Right cardiac atrium (tissue), 5 donors: ENCODE measurements around the gene FPGT. TPM values are rescaled to one million over a fixed set of nuclear protein-coding genes. Genes with fewer than 3 reads are reported as not detected.
A peak's percentile ranks its signal among the peaks of the same experiment; 100 is the strongest.
"Not testable (repeated sequence)": the region's sequence is repeated elsewhere in the genome, so short reads cannot be mapped to it uniquely, and the experiment has no call there.

Source experiments
- ATAC-seq, 2 donors: fragments of 200-7000 bp; cut with Tn5 transposase; one replicate each; pipeline versions ENCODE4 v1.8.0 to v1.9.1; 2020; ENCODE audit warnings: moderate library complexity in 2 of 2, mild to moderate bottlenecking in 1 of 2
- DNase-seq, 3 donors: peaks; one replicate each; pipeline ENCODE4 v3.0.0-alpha.2; 2020
- H3K27ac ChIP-seq: one replicate; pipeline ENCODE4 v1.5.1; 2013; ENCODE audit warnings: mild to moderate bottlenecking, low read length, control low read depth, moderate library complexity
- H3K27me3 ChIP-seq: one replicate; pipeline ENCODE4 v1.6.1; 2013; ENCODE audit not compliant: control insufficient read depth, insufficient read depth
- H3K4me1 ChIP-seq: one replicate; pipeline ENCODE4 v1.6.1; 2013; ENCODE audit warnings: low read length; ENCODE audit not compliant: control insufficient read depth, insufficient read depth
- H3K4me3 ChIP-seq: one replicate; pipeline ENCODE4 v1.5.1; 2013; ENCODE audit warnings: low read length, control low read depth
- H3K9me3 ChIP-seq: one replicate; pipeline ENCODE4 v1.6.1; 2013; ENCODE audit warnings: low read length; ENCODE audit not compliant: control insufficient read depth
- WGBS: extraction: QIAGEN DNeasy Blood & Tissue Kit; methylation state at CpG from one replicate; pipeline ENCODE4 v1.1.7; 2013; 5-methylcytosine and 5-hydroxymethylcytosine counted together
- intact Hi-C, 4 donors: fragments of 100-400 bp; cut with DNase I; formaldehyde crosslinking; loops; one replicate each; pipeline versions ENCODE4 v1.11.0 to v1.14.0; 2022 to 2023
- long read RNA-seq, 4 donors: library from polyadenylated mRNA; unstranded; transcript quantifications; one replicate each; pipeline ENCODE4 v2.0.0, GENCODE V29; 2020 to 2021
- polyA plus RNA-seq: library from polyadenylated mRNA; stranded (reverse); fragments of 200-250 nt; gene quantifications from one replicate; pipeline ENCODE4 v1.2.3, GENCODE V29; 2013
- total RNA-seq, 4 donors: library from RNA; stranded (reverse); fragmentation: NEBNext Ultra II Directional; extraction: Animal tissue kit (Norgen Biotek cat#: 25700); gene quantifications; one replicate each; pipeline ENCODE4 v1.2.1, GENCODE V29; 2021
- donor health status: healthy with polysubstance abuse.
- donor health status: DM: no; HTN: yes; CAD: no.
- donor health status: DM: no; HTN: no; CAD: no.
- donor health status: DM: no; HTN: yes; CAD: no; lungs with severe emphysema.
- donor health status: DM: yes; HTN: yes; CAD: no.

Gene FPGT
- total RNA-seq (10 to 100 TPM; 12.8 to 20.9 (median 15.3) TPM), polyA plus RNA-seq (7.6 TPM)
- long read RNA-seq, donor 1, transcript FPGT-202 (4 exons, 3,254 nt): major isoform, 12 of 21 reads
- long read RNA-seq, donor 1, partial matches to known transcripts: 1 of 21 reads
- long read RNA-seq, donor 1, other reads (novel, unspliced or antisense): 3 of 21 reads
- long read RNA-seq, donor 2, transcript FPGT-202 (4 exons, 3,254 nt): major isoform, 8 of 9 reads
- long read RNA-seq, donor 2, partial matches to known transcripts: 0 of 9 reads
- long read RNA-seq, donor 2, other reads (novel, unspliced or antisense): 1 of 9 reads
- long read RNA-seq, donor 3, transcript FPGT-202 (4 exons, 3,254 nt): major isoform, 37 of 52 reads
- long read RNA-seq, donor 3, transcript FPGT-203 (4 exons, 601 nt): minor isoform, 7 of 52 reads
- long read RNA-seq, donor 3, partial matches to known transcripts: 5 of 52 reads
- long read RNA-seq, donor 3, other reads (novel, unspliced or antisense): 2 of 52 reads
- long read RNA-seq, donor 4, transcript FPGT-202 (4 exons, 3,254 nt): major isoform, 8 of 11 reads
- long read RNA-seq, donor 4, partial matches to known transcripts: 0 of 11 reads
- long read RNA-seq, donor 4, other reads (novel, unspliced or antisense): 1 of 11 reads

GRCh38 chr1:74197657-74198552 is at the start of gene FPGT, which contains the start of gene LRRIQ3:
Gene FPGT (plus strand): TSS chr1:74198242. CDS start chr1:74198279, 37 bp downstream.
Gene LRRIQ3 (minus strand): TSS chr1:74198176. CDS start chr1:74183684, 14,492 bp downstream.
- peak; percentile 96 to 99 (median 98) for DNase-seq
- peak within 1 kb of the TSS; percentile 96 for H3K4me3 ChIP-seq
- ATAC-seq: peak; percentile 100
- H3K27ac ChIP-seq: peak within 1 kb of the TSS; percentile 99
- 3% methylated on average over 41 of the region's 41 CpGs for WGBS
- intact Hi-C loops: no loop called here
- H3K4me1 ChIP-seq: no peaks in the 10 kb centered on the region
- no peaks in the 10 kb centered on the region for H3K27me3 ChIP-seq
- no peaks in the 10 kb centered on the region for H3K9me3 ChIP-seq

GRCh38 chr1:74160046-74160445 is 38.0 kb upstream of the FPGT start:
- no peaks in the 10 kb centered on the region for H3K4me1 ChIP-seq
- WGBS: 43% methylated on average over 2 of the region's 2 CpGs
- no peak overlapping the region for H3K4me3 ChIP-seq
- no peaks in the 10 kb centered on the region for H3K9me3 ChIP-seq
- H3K27me3 ChIP-seq: no peaks in the 10 kb centered on the region
- no peak overlapping the region for H3K27ac ChIP-seq
- DNase-seq (no peak), ATAC-seq (no peak)
- intact Hi-C loops: no loop called here

DNA sequence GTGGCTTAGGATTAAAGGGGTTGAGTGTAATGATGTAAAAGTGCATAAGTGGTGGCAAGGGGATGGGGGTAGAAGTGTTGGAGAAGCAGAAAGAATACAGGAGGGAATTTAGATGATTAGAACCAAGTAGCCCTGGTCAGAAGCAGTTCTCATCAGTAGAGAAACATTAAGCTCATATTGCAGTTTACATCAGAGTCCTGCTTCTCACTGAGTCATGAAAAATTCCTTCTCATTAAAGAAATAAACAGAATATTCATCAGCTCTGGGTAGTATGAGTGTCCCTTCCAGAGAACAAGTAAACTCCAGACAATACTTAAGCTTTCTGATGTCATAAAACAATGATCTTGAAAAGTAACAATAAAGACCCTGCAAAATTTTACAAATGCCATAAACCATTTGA is 36.5 kb upstream of the FPGT start:
- intact Hi-C loops: no loop called here
- Histone ChIP-seq H3K4me3 (no peak overlapping the region), H3K4me1 (no peaks in the 10 kb centered on the region), H3K27me3 (no peaks in the 10 kb centered on the region), H3K27ac (no peak overlapping the region), H3K9me3 (no peaks in the 10 kb centered on the region)
- DNase-seq (no peak), ATAC-seq (no peak)

- 65% methylated on average over 5 of the region's 5 CpGs for WGBS
- intact Hi-C loops: no loop called here
Measured at GRCh38 chr1:74162333-74162732, 35.7 kb upstream of the FPGT start.

DNA sequence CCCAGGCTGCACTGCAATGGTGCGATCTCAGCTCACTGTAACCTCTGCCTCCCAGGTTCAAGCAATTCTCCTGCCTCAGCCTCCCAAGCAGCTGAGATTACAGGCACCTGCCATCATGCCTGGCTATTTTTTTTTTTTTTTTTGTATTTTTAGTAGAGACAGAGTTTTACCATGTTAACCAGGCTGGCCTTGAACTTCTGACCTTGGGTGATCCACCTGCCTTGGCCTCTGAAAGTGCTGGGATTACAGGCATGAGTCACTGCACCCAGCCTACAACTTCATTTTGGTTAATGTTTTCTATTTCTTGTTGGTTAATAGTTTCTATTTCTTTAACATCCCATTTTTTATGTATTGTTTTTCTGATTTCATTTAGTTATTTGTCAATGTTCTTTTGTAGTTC is 23.6 kb upstream of the FPGT start:
- H3K9me3 ChIP-seq, H3K27me3 ChIP-seq, intact Hi-C loops, H3K4me1 ChIP-seq, DNase-seq, ATAC-seq, H3K27ac ChIP-seq, H3K4me3 ChIP-seq: not testable (repeated sequence)
- 80% methylated on average over 1 of the region's 1 CpG for WGBS

More at GRCh38 chr1:74162333-74162732, 35.7 kb upstream of the FPGT start:
- no peaks in the 10 kb centered on the region for H3K27me3 ChIP-seq
- H3K9me3 ChIP-seq: no peaks in the 10 kb centered on the region
- no peak for DNase-seq
- ATAC-seq: no peak
- H3K4me1 ChIP-seq: no peaks in the 10 kb centered on the region
- no peak overlapping the region for H3K27ac ChIP-seq
- H3K4me3 ChIP-seq: no peak overlapping the region

DNA sequence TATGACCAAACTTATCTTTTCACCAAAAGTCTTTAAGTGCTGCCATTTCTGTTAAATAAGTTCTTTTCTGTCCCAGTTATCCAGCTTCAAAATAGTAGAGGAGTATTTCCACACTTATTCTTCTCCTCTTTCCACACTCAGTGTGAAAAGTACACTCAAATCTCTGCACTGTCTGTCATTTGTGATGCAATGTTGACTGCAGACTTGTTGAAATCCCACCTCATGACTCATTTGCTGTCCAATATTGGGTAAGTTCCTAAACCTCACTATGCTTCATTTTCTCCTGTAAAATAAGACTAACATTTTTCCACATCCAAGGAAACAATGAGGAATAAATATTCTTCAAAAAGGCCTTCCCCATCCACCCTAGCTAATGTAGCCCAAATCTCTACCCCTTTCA is 17.6 kb upstream of the FPGT start:
- ATAC-seq: no peak
- Histone ChIP-seq H3K4me3 (no peak overlapping the region), H3K27me3 (no peaks in the 10 kb centered on the region), H3K4me1 (no peaks in the 10 kb centered on the region), H3K27ac (no peak overlapping the region), H3K9me3 (no peaks in the 10 kb centered on the region)
- intact Hi-C loops: no loop called here
- DNase-seq: no peak

- DNase-seq (no peak), ATAC-seq (no peak)
- Histone ChIP-seq H3K27me3 (no peaks in the 10 kb centered on the region), H3K4me3 (no peak overlapping the region), H3K4me1 (no peaks in the 10 kb centered on the region), H3K9me3 (no peaks in the 10 kb centered on the region), H3K27ac (no peak overlapping the region)
- 37% methylated on average over 2 of the region's 2 CpGs for WGBS
- intact Hi-C loops: no loop called here
Measured at GRCh38 chr1:74193908-74194307, 4.1 kb upstream of the FPGT start.

- no peak overlapping the region for H3K27ac ChIP-seq
- ATAC-seq: no peak
- no peaks in the 10 kb centered on the region for H3K9me3 ChIP-seq
- no peaks in the 10 kb centered on the region for H3K4me1 ChIP-seq
- intact Hi-C loops: no loop called here
- DNase-seq: no peak
- no peak overlapping the region for H3K4me3 ChIP-seq
- H3K27me3 ChIP-seq: no peaks in the 10 kb centered on the region
Measured at GRCh38 chr1:74195339-74195738, 2.7 kb upstream of the FPGT start.

- Histone ChIP-seq H3K27me3 (no peaks in the 10 kb centered on the region), H3K4me1 (no peaks in the 10 kb centered on the region), H3K4me3 (peak overlapping the region; percentile 96), H3K27ac (no peak overlapping the region), H3K9me3 (no peaks in the 10 kb centered on the region)
- 89% methylated on average over 5 of the region's 5 CpGs for WGBS
- ATAC-seq (no peak), DNase-seq (no peak)
- intact Hi-C loops: no loop called here
Measured at GRCh38 chr1:74197255-74197654, 787 bp upstream of the FPGT start.

- ATAC-seq (no peak), DNase-seq (no peak)
- no peaks in the 10 kb centered on the region for H3K27me3 ChIP-seq
- H3K4me3 ChIP-seq: peak overlapping the region; percentile 96
- WGBS: 56% methylated on average over 5 of the region's 5 CpGs
- no peaks in the 10 kb centered on the region for H3K9me3 ChIP-seq
- intact Hi-C loops: no loop called here
- H3K27ac ChIP-seq: no peak overlapping the region
- H3K4me1 ChIP-seq: no peaks in the 10 kb centered on the region
Measured at GRCh38 chr1:74199504-74199903, 1.5 kb downstream of the FPGT start.

GRCh38 chr1:74205266-74205665 is 7.2 kb downstream of the FPGT start:
- Histone ChIP-seq H3K27me3 (no peaks in the 10 kb centered on the region), H3K9me3 (no peaks in the 10 kb centered on the region), H3K27ac (no peak overlapping the region), H3K4me1 (no peaks in the 10 kb centered on the region), H3K4me3 (no peak overlapping the region)
- WGBS: 78% methylated on average over 2 of the region's 2 CpGs
- intact Hi-C loops: no loop called here
- ATAC-seq: no peak
- DNase-seq: no peak
